Upper lobe of left lung (tissue), 6 donors: ENCODE measurements around the gene NAA50. TPM values are rescaled to one million over a fixed set of nuclear protein-coding genes. Genes with fewer than 3 reads are reported as not detected.

ENCODE experiments used
- ATAC-seq, 2 donors: fragments of 200-7000 bp; cut with Tn5 transposase; one replicate each; pipeline ENCODE4 v1.9.1; 2022; ENCODE audit warnings: mild to moderate bottlenecking in 2 of 2, moderate library complexity in 2 of 2; ENCODE audit not compliant: low FRiP score in 2 of 2
- DNase-seq, 2 donors: peaks; one replicate each; pipeline ENCODE4 v3.0.0-alpha.2; 2019 to 2020
- H3K27ac ChIP-seq, 4 donors: fragments of 200-600 bp; sonication (generic); one replicate each; pipeline ENCODE4 v1.5.1; 2016 to 2019
- H3K27me3 ChIP-seq, 4 donors: fragments of 200-600 bp; sonication (generic); one replicate each; pipeline ENCODE4 v1.5.1; 2017 to 2019
- H3K36me3 ChIP-seq, 4 donors: fragments of 200-600 bp; sonication (generic); one replicate each; pipeline ENCODE4 v1.5.1; 2016 to 2019
- H3K4me1 ChIP-seq, 4 donors: fragments of 200-600 bp; sonication (generic); one replicate each; pipeline ENCODE4 v1.5.1; 2018 to 2019
- H3K4me3 ChIP-seq, 4 donors: fragments of 200-600 bp; sonication (generic); one replicate each; pipeline ENCODE4 v1.5.1; 2017 to 2019; ENCODE audit warnings: mild to moderate bottlenecking in 2 of 4, moderate library complexity in 1 of 4
- H3K9me3 ChIP-seq, 4 donors: fragments of 200-600 bp; sonication (generic); one replicate each; pipeline ENCODE4 v1.5.1; 2018 to 2019
- EP300 ChIP-seq, 4 donors: sonication (generic); formaldehyde crosslinking; IDR thresholded peaks; one replicate each; pipeline ENCODE4 v1.5.1; 2017; ENCODE audit warnings: antibody characterized with exemption in 4 of 4, control low read depth in 2 of 4
- POLR2A ChIP-seq, 4 donors: fragments of 450-650 bp; IDR thresholded peaks; one replicate each; pipeline ENCODE4 v1.5.1; 2016 to 2017; ENCODE audit warnings: antibody characterized with exemption in 4 of 4, mild to moderate bottlenecking in 2 of 4
- POLR2AphosphoS5 ChIP-seq, 2 donors: sonication (generic); formaldehyde crosslinking; IDR thresholded peaks; one replicate each; pipeline ENCODE4 v1.5.1; 2017; ENCODE audit warnings: antibody characterized with exemption in 2 of 2
- WGBS, 2 donors: methylation state at CpG; one replicate each; pipeline ENCODE4 v1.1.5; 2017 to 2018; 5-methylcytosine and 5-hydroxymethylcytosine counted together
- total RNA-seq, 6 donors: library from RNA; depleted of rRNA in 4 of 6; stranded (reverse); fragments of >200 nt in 4 of 6; gene quantifications; one replicate each; pipeline versions ENCODE4 v1.1.0 to v1.2.1, GENCODE V29; 2016 to 2021
- TF ChIP-seq, protein P1 (sequence below), 6 experiments: fragments of 450-650 bp in 4 of 6; fragments of 200-600 bp in 2 of 6; sonication (generic) in 2 of 6; IDR thresholded peaks; one replicate each; pipeline ENCODE4 v1.5.1; 2016 to 2019; ENCODE audit warnings: antibody characterized with exemption in 6 of 6
- donor health status: DM: no; HTN: no; CAD: no; lungs with moderate emphysema.
- donor health status: DM: no; HTN: yes; CAD: no; lungs with severe emphysema.

The NAA50 gene
- total RNA-seq = 100 to 1,000 TPM in 2 of 6 donors, 10 to 100 TPM in 4; 75.7 to 187 (median 84.9) TPM

GRCh38 chr3:113745756-113746547 is at the start of gene NAA50:
Gene NAA50, minus strand, starts transcription at chr3:113746249. Its CDS starts 300 bp downstream, at chr3:113745949.
- ATAC-seq (peak; percentile 96), DNase-seq (peak; percentile 93 to 99)
- Histone ChIP-seq H3K4me1 (peaks cover 35 to 57% (median 53%) of the 10 kb centered on the region in 4 donors), H3K9me3 (no peaks in the 10 kb centered on the region), H3K4me3 (peak within 1 kb of the TSS; percentile 65 to 95 (median 86)), H3K36me3 (no peaks in the 10 kb centered on the region), H3K27ac (peak within 1 kb of the TSS; percentile 95 to 99 (median 98)), H3K27me3 (no peaks in the 10 kb centered on the region)
- peak; percentile 51 to 80 for TF ChIP-seq POLR2AphosphoS5 (IDR thresholded peaks at IDR 0.05)
- TF ChIP-seq EP300 (IDR thresholded peaks at IDR 0.05) = peak in 1 of 4 donors; percentile 6
- TF ChIP-seq POLR2A (IDR thresholded peaks at IDR 0.05) = peak in 3 of 4 donors; percentile 70 to 90 (median 90)
- TF ChIP-seq, protein P1, sequence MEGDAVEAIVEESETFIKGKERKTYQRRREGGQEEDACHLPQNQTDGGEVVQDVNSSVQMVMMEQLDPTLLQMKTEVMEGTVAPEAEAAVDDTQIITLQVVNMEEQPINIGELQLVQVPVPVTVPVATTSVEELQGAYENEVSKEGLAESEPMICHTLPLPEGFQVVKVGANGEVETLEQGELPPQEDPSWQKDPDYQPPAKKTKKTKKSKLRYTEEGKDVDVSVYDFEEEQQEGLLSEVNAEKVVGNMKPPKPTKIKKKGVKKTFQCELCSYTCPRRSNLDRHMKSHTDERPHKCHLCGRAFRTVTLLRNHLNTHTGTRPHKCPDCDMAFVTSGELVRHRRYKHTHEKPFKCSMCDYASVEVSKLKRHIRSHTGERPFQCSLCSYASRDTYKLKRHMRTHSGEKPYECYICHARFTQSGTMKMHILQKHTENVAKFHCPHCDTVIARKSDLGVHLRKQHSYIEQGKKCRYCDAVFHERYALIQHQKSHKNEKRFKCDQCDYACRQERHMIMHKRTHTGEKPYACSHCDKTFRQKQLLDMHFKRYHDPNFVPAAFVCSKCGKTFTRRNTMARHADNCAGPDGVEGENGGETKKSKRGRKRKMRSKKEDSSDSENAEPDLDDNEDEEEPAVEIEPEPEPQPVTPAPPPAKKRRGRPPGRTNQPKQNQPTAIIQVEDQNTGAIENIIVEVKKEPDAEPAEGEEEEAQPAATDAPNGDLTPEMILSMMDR (IDR thresholded peaks at IDR 0.05) = peak in 2 of 6 experiments; percentile 25 to 32
- WGBS, 2 donors = 0% methylated on average over 53 to 62 of the region's 72 CpGs

GRCh38 chr3:113795693-113796092 is 49.6 kb upstream of the NAA50 start:
- no peaks in the 10 kb centered on the region for H3K27me3 ChIP-seq
- H3K27ac ChIP-seq = no peak overlapping the region
- H3K36me3 ChIP-seq = peaks cover 7 to 86% (median 45%) of the 10 kb centered on the region in 4 donors
- no peak for ATAC-seq
- no peak for DNase-seq
- TF ChIP-seq POLR2AphosphoS5 (IDR thresholded peaks at IDR 0.05) (no peak), POLR2A (IDR thresholded peaks at IDR 0.05) (no peak), EP300 (IDR thresholded peaks at IDR 0.05) (no peak)
- TF ChIP-seq, protein P1 (IDR thresholded peaks at IDR 0.05) = no peak
- no peaks in the 10 kb centered on the region for H3K9me3 ChIP-seq
- WGBS, 2 donors = 79 to 93% methylated on average over 4 of the region's 4 CpGs
- H3K4me1 ChIP-seq = no peaks in the 10 kb centered on the region
- H3K4me3 ChIP-seq = no peak overlapping the region

DNA sequence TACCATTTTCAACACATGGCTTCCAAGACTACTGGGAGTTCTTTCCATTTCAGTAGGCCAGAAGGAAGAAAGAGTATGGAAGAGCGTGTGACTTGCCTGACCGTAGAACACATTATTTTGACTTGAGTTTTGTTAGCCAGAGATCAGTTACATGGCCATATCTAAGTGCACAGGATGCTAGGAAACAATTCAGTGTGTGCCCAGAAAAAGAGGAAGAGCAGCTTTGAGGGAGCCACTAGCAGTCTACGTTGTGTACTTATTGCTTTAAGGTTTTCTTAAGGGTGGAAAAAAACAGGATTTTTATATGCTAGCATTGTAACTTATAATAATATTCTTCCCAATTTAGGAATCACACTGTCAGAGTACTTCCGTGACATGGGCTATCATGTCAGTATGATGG is 48.5 kb upstream of the NAA50 start:
- Histone ChIP-seq H3K9me3 (no peaks in the 10 kb centered on the region), H3K36me3 (peaks cover 4 to 79% (median 38%) of the 10 kb centered on the region in 4 donors), H3K4me3 (no peak overlapping the region), H3K27ac (no peak overlapping the region), H3K27me3 (no peaks in the 10 kb centered on the region), H3K4me1 (no peaks in the 10 kb centered on the region)
- WGBS, 2 donors = 84 to 89% methylated on average over 4 of the region's 4 CpGs
- DNase-seq (no peak), ATAC-seq (no peak)
- TF ChIP-seq POLR2AphosphoS5 (IDR thresholded peaks at IDR 0.05) = no peak

GRCh38 chr3:113791381-113791780 is 45.3 kb upstream of the NAA50 start:
- H3K9me3 ChIP-seq = no peaks in the 10 kb centered on the region
- DNase-seq = no peak
- H3K27me3 ChIP-seq = no peaks in the 10 kb centered on the region
- ATAC-seq = no peak
- no peak overlapping the region for H3K4me3 ChIP-seq
- TF ChIP-seq EP300 (IDR thresholded peaks at IDR 0.05) (no peak), POLR2A (IDR thresholded peaks at IDR 0.05) (no peak), POLR2AphosphoS5 (IDR thresholded peaks at IDR 0.05) (no peak)
- TF ChIP-seq, protein P1 (IDR thresholded peaks at IDR 0.05) = no peak
- no peaks in the 10 kb centered on the region for H3K4me1 ChIP-seq
- peaks cover 16 to 78% (median 34%) of the 10 kb centered on the region in 4 donors for H3K36me3 ChIP-seq
- no peak overlapping the region for H3K27ac ChIP-seq

DNA sequence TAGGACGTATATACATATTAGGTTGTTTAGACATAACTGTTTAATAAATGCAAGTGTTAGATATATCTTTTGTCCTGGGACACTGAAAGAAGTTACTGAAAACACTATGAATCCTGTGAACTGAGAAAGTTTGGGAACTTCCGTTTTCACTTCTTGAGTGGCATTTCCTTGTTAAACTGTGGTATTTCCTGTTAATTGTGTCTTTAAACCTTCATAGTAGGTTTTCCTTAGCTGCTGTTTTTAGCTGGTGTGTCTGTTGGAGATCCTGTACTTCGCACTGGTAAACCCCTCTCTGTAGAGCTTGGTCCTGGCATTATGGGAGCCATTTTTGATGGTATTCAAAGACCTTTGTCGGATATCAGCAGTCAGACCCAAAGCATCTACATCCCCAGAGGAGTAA is 37.9 kb upstream of the NAA50 start:
- peaks cover 12 to 34% (median 19%) of the 10 kb centered on the region in 4 donors for H3K36me3 ChIP-seq
- no peaks in the 10 kb centered on the region for H3K27me3 ChIP-seq
- WGBS, 2 donors = 36 to 59% methylated on average over 4 of the region's 4 CpGs
- TF ChIP-seq POLR2AphosphoS5 (IDR thresholded peaks at IDR 0.05) (no peak), EP300 (IDR thresholded peaks at IDR 0.05) (no peak), POLR2A (IDR thresholded peaks at IDR 0.05) (no peak)
- TF ChIP-seq, protein P1 (IDR thresholded peaks at IDR 0.05) = no peak
- no peaks in the 10 kb centered on the region for H3K9me3 ChIP-seq
- H3K27ac ChIP-seq = peak overlapping the region; percentile 3 to 52 (median 24)
- peaks cover 5 to 16% (median 8%) of the 10 kb centered on the region in 4 donors for H3K4me1 ChIP-seq
- DNase-seq = no peak
- ATAC-seq = no peak
- H3K4me3 ChIP-seq = no peak overlapping the region
